GM21737 (cell line): ENCODE results near the gene RBM11.

Source experiments
- ATAC-seq: cut with Tn5 transposase; IDR thresholded peaks from one replicate; pipeline ENCODE4 v1.9.1; 2021; ENCODE audit warnings: mild to moderate bottlenecking, moderate library complexity; ENCODE audit not compliant: unreplicated experiment

RBM11 gene

DNA sequence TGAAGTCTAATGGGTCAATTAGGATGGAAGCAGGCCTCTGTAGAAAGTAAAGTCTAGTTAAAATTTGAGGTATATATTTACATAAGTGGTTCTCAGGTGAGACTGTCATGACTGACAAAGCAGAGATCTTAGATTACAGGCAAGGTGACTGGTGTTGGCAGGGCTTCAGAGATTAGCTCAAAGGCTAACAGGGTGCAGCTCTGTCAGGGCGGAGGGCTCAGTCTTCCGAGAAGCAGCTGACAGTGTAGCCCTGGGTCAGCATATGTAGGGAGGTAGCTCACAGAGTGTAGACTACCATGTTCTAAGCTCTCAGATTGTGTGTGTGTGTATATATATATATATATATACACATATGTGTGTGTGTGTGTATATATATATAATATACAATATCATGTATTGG lies 54.7 kb downstream of the RBM11 start:
- ATAC-seq = no peak

DNA sequence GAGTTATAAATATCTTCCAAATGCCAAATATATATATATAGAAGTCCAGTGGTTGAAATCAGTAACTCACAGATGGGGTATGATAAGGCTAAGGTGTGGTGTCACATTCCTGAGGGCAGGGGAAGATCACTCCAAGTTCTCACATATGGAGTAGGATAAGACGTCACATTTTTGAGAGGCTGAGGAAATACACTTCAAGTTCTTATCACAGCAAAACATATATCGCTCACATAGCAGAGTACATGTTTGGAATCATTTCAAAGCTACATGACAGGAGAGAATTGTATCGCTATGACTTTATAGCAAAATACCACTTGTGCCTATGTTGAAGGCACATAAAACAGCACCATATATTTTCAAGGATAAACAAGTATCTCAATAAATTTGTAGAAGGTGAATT lies 55.1 kb downstream of the RBM11 start:
- ATAC-seq = no peak

DNA sequence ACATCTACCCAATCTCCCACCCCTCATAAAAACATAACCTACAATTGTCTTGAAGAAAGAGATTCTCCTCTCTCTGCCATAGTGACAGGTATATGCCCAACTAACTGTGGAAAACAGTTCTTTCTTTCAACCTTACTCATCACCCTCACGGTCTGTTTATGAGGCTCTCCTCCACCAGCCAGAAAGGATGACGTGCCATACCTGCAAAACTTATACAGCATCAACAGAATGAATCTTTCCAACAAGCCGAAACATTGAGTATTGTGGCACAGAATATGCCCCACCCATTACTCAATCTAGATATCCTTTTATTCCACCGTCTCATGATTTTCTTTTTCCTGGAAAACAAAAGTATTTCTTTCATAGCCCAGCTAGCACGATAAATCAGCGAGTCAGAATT lies 55.7 kb downstream of the RBM11 start:
- ATAC-seq = no peak

DNA sequence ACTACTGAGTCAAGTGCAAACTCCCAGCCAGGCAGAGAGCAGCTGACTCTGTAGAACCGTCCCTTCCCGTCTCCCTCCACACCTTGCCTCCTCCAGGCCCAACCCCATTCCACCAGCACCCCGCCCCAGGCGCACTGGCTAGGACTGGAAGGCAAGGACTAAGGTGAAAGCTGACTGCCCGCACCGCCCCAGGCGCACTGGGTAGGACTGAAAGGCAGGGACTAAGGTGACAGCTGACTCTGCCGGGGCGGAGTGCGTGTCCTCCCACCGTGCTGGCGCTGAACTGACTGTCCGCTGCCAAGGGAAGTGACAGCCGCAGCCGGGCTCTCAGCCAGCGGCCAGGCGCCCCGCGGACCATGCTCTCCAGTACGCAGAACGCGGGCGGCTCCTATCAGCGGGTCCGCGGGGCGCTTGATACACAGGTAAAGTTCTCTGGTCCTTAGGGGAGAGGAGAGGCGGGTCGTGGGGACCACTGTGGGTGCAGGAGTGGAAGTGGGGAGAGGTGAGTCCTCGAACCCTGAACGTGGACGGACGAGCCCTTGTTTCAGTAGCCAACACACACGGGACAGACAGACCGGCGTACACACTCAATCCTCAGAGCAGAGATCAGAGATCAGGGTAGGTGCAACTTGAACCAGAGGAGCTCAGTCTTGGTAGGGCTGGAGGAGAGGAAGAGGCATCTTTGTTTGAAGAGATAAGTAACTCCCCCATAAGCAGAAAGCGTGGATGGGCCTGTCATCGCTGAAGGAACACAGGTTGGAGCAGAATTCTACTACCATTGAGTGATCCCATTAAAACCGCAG lies 58.0 kb downstream of the RBM11 start:
- no peak for ATAC-seq

DNA sequence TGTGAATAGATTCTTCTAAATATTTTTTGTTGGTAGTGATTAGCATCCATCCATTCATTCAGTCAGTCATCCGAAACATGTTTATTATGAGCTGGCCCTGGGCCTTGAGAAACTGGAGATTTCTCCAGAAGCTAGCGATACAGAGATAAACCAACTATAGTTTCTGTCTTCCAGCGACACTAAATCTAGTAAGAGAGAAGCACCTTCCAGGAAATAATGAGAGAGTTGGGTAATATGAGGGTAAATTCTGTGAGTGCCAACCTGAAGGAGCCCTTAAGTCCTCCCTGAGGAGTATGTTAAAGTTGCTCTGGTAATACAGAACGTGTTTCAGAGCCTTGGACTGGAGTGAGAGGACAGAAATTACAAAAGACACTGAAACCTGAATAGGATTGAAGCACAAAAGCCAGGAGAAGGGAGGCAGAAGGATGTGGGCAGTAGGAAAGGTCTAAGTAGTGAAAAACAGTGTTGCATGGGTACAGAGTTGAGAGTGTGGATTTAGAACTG lies 59.8 kb downstream of the RBM11 start:
- no peak for ATAC-seq
